Measurements from ENCODE around the gene KLHL29.

The KLHL29 gene

GRCh38 chr2:23423873-23424680 lies 39.1 kb downstream of the KLHL29 start:
- DNase-seq = no peak

GRCh38 chr2:23425338-23425871 lies 40.4 kb downstream of the KLHL29 start:
- no peak for DNase-seq

GRCh38 chr2:23425885-23426262 lies 40.9 kb downstream of the KLHL29 start:
- DNase-seq = no peak

- no peak for DNase-seq
Observed at GRCh38 chr2:23426263-23426905, 41.4 kb downstream of the KLHL29 start.

- DNase-seq = no peak
Observed at GRCh38 chr2:23427350-23427749, 42.4 kb downstream of the KLHL29 start.

GRCh38 chr2:23427976-23428375 lies 43.0 kb downstream of the KLHL29 start:
- DNase-seq = no peak

- no peak for DNase-seq
Observed at GRCh38 chr2:23429036-23429435, 44.1 kb downstream of the KLHL29 start.

GRCh38 chr2:23430263-23430662 lies 45.3 kb downstream of the KLHL29 start:
- no peak for DNase-seq

GRCh38 chr2:23432531-23432930 lies 47.6 kb downstream of the KLHL29 start:
- DNase-seq = no peak

GRCh38 chr2:23433282-23433681 lies 48.3 kb downstream of the KLHL29 start:
- DNase-seq = no peak

- DNase-seq = no peak
Observed at GRCh38 chr2:23434721-23435121, 49.7 kb downstream of the KLHL29 start.

GRCh38 chr2:23435250-23436035 lies 50.5 kb downstream of the KLHL29 start:
- no peak for DNase-seq

GRCh38 chr2:23436346-23437098 lies 51.5 kb downstream of the KLHL29 start:
- no peak for DNase-seq

GRCh38 chr2:23441414-23441813 lies 56.4 kb downstream of the KLHL29 start:
- no peak for DNase-seq

GRCh38 chr2:23445450-23445868 lies 60.5 kb downstream of the KLHL29 start:
- DNase-seq = no peak

- DNase-seq = no peak
Observed at GRCh38 chr2:23446916-23447315, 61.9 kb downstream of the KLHL29 start.

- DNase-seq = no peak
Observed at GRCh38 chr2:23447405-23447804, 62.4 kb downstream of the KLHL29 start.

GRCh38 chr2:23448906-23449305 lies 63.9 kb downstream of the KLHL29 start:
- no peak for DNase-seq

- no peak for DNase-seq
Observed at GRCh38 chr2:23449413-23449812, 64.4 kb downstream of the KLHL29 start.

GRCh38 chr2:23449831-23450331 lies 64.9 kb downstream of the KLHL29 start:
- no peak for DNase-seq

- no peak for DNase-seq
Observed at GRCh38 chr2:23452372-23452771, 67.4 kb downstream of the KLHL29 start.

GRCh38 chr2:23452853-23453420 lies 68.0 kb downstream of the KLHL29 start:
- no peak for DNase-seq
